Chondrocyte (in vitro differentiated cells): ENCODE results near the gene ADGRL3. TPM values are rescaled to one million over a fixed set of nuclear protein-coding genes. Genes with fewer than 3 reads are reported as not detected.

Experiments used
- DNase-seq: peaks from one replicate; pipeline ENCODE4 v3.0.0; 2021; ENCODE audit warnings: mixed read lengths, low spot score
- H3K27ac Mint-ChIP-seq: one replicate; pipeline ENCODE4 v1.8.0; 2021; ENCODE audit warnings: mild to moderate bottlenecking, moderate library complexity, mixed read lengths; ENCODE audit not compliant: unreplicated experiment
- H3K27me3 Mint-ChIP-seq: 2 replicates; pipeline ENCODE4 v1.8.0; 2021; ENCODE audit warnings: low read depth, mixed read lengths
- H3K36me3 Mint-ChIP-seq: 2 replicates; pipeline ENCODE4 v1.8.0; 2021; ENCODE audit warnings: low read depth, mixed read lengths
- H3K4me1 Mint-ChIP-seq: 2 replicates; pipeline ENCODE4 v1.8.0; 2021; ENCODE audit warnings: low read depth, mild to moderate bottlenecking, mixed read lengths
- H3K4me3 Mint-ChIP-seq: one replicate; pipeline ENCODE4 v1.8.0; 2021; ENCODE audit warnings: mild to moderate bottlenecking, moderate library complexity, mixed read lengths; ENCODE audit not compliant: unreplicated experiment
- H3K9me3 Mint-ChIP-seq: 2 replicates; pipeline ENCODE4 v1.8.0; 2021; ENCODE audit warnings: low read depth, mixed read lengths
- CTCF ChIP-seq: fragments of 200-600 bp; sonication (generic); IDR thresholded peaks from 2 replicates; pipeline ENCODE4 v1.5.0; 2021; ENCODE audit warnings: antibody characterized with exemption, mild to moderate bottlenecking, moderate library complexity
- total RNA-seq: library from RNA; stranded (reverse); gene quantifications from 3 replicates; pipeline ENCODE4 v1.2.1, GENCODE V29; 2021

ADGRL3 gene
- total RNA-seq, 1 donor from 2014 or later, result 11.6 TPM

GRCh38 chr4:61211781-61212180 lies 11.7 kb downstream of the ADGRL3 start:
- Mint-ChIP-seq H3K27ac (no peak overlapping the region), H3K27me3 (no peaks in the 10 kb centered on the region), H3K36me3 (no peaks in the 10 kb centered on the region), H3K4me3 (no peak overlapping the region), H3K4me1 (peaks cover 19% of the 10 kb centered on the region), H3K9me3 (no peaks in the 10 kb centered on the region)
- no peak for DNase-seq
- no peak for TF ChIP-seq CTCF

- Mint-ChIP-seq H3K27ac (no peak overlapping the region), H3K36me3 (no peaks in the 10 kb centered on the region), H3K9me3 (no peaks in the 10 kb centered on the region), H3K4me1 (peaks cover 19% of the 10 kb centered on the region), H3K4me3 (no peak overlapping the region), H3K27me3 (no peaks in the 10 kb centered on the region)
- no peak for DNase-seq
- no peak for TF ChIP-seq CTCF
Measured at GRCh38 chr4:61212788-61213187, 12.7 kb downstream of the ADGRL3 start.

DNA sequence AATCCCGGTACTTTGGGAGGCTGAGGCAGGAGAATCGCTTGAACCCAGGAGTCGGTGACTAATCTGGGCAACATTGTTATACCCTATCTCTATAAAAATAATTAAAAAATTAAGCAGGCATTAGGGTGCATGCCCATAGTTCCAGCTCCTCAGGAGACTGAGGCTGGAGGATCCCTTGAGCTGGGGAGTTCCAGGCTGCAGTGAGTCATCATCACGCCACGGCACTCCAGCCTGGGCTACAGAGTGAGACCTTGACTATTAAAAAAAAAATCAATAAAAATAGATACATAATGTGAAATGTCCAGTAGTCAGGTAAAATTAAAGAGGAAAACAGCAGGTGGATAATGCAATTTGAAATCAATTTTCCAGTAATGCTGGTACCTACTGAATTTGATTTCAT lies 14.6 kb downstream of the ADGRL3 start:
- no peak overlapping the region for H3K4me3 Mint-ChIP-seq
- TF ChIP-seq CTCF, result no peak
- H3K4me1 Mint-ChIP-seq, result peaks cover 19% of the 10 kb centered on the region
- H3K27ac Mint-ChIP-seq, result no peak overlapping the region
- peaks cover 2% of the 10 kb centered on the region for H3K36me3 Mint-ChIP-seq
- no peaks in the 10 kb centered on the region for H3K9me3 Mint-ChIP-seq
- H3K27me3 Mint-ChIP-seq, result no peaks in the 10 kb centered on the region
- no peak for DNase-seq

GRCh38 chr4:61217222-61217621 lies 17.1 kb downstream of the ADGRL3 start:
- no peak overlapping the region for H3K4me3 Mint-ChIP-seq
- H3K27me3 Mint-ChIP-seq, result no peaks in the 10 kb centered on the region

DNA sequence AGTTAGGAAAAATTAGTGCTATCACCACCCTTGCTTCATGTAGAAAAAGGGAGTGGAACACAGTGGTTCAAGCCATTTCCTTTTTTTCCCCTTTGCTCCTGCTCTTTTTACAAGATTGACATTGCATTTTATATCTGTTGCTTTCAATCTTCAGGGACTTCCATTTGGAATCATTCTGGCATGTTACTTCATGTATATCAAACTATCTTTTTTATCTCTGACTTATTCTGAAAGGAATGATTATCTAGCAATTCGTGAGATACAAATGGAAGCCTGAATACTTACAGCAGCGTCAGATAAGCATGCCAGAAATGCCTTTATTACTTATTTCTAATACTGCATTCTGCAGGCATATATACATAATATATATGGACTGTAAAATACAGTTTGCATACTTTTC lies 20.4 kb downstream of the ADGRL3 start:
- Mint-ChIP-seq H3K36me3 (peaks cover 2% of the 10 kb centered on the region), H3K27ac (no peak overlapping the region), H3K9me3 (no peaks in the 10 kb centered on the region), H3K4me1 (peaks cover 25% of the 10 kb centered on the region), H3K4me3 (no peak overlapping the region), H3K27me3 (no peaks in the 10 kb centered on the region)
- no peak for TF ChIP-seq CTCF
- DNase-seq, result no peak

More at GRCh38 chr4:61217222-61217621, 17.1 kb downstream of the ADGRL3 start:
- no peaks in the 10 kb centered on the region for H3K9me3 Mint-ChIP-seq
- DNase-seq, result no peak
- peaks cover 18% of the 10 kb centered on the region for H3K4me1 Mint-ChIP-seq
- peaks cover 2% of the 10 kb centered on the region for H3K36me3 Mint-ChIP-seq
- H3K27ac Mint-ChIP-seq, result no peak overlapping the region
- no peak for TF ChIP-seq CTCF
